GM18498 (cell line): Measurements from ENCODE around the gene TCTN2.

Source experiments
- ATAC-seq: cut with Tn5 transposase; IDR thresholded peaks from one replicate; pipeline ENCODE4 v1.9.1; 2021; ENCODE audit warnings: mild to moderate bottlenecking, moderate library complexity; ENCODE audit not compliant: unreplicated experiment

The TCTN2 gene

GRCh38 chr12:123683964-123684363, 13.1 kb downstream of the TCTN2 start:
- ATAC-seq: no peak

DNA sequence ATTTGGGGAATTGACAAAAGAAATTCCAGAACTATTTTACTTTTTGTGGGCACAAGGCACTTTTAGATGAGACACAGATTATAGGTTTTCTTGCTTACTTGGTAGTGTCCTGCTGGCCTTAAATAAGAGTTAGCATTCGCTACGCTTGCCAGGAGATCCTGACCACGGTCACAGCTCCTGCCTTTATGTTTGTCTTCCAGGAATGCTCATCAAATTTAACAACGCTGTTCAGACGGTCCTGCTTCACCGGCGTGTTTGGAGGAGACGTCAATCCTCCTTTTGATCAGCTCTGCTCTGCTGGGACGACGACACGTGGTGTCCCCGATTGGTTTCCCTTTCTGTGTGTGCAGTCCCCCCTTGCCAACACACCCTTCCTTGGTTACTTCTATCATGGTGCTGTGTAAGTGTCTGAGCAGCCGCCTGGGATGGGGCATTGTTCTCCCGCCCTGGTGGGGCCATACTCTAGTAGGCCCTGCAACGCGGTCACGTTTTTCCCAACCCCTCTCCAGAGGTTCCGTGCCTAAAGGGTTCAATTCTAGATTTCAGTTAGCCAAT, 15.8 kb downstream of the TCTN2 start:
- ATAC-seq: no peak

DNA sequence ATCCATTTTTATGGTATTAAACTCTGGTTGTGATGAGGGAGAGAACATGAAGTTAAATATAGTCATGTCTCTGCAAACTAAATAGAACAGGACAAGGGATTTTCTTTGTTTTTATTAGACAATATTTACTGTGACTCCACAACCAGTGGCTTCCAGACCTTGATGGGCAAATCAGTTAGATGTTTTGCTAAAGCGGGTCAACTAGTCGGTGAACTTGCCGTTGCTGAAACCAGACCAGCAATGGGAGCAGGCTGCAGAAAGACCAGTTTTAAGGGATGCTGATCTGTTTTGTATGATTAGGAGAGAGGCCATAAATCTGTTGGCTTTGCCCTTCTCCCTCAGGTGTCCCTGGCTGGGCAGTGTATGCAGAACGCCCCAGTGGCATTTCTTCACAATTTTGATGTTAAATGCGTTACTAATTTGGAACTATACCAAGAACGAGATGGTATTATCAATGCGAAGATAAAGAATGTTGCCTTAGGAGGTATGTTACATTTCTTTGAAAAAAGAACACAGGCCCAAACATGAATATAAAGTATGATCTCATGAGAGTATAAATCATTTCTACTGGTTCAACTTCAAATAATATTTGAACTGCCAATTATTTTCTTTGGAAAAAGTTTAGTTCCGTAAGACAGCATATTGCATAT, 19.4 kb downstream of the TCTN2 start:
- no peak for ATAC-seq

GRCh38 chr12:123696207-123696606, 25.3 kb downstream of the TCTN2 start:
- no peak for ATAC-seq

DNA sequence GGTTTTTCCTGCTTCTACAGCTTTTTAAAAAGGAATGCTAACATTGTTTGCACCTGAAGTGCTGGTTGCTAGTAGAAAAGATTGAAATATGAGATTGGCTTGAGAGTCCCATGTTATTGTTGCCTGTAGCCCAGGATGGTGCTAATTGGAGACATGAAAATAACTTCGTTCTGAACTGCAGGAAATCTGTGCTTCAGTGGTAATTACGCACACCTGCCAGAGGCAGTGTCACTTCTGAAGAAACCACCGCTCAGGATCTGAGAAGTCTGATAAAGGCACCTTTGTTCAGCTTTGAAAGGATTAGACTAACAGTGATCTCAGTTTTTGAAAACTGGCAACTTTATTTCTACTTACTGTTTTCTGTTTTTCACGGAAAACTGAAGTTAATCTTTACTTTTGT, 25.7 kb downstream of the TCTN2 start:
- ATAC-seq: no peak

DNA sequence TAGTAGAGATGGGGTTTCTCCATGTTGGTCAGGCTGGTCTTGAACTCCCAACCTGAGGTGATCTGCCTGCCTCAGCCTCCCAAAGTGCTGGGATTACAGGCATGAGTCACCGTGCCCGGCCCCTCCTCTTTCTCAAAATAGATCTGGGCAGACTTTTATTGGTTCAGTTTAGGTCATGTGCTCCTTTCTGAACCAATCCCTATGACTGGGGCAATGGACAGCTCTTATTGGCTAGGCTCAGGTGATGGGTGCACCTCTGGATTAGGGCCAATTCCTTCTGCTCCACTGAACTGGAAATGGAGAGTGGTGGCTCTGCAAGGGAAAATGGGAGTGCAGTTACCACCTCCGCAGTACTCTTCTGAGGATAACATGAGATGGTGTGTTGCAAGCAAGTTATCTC, 35.0 kb downstream of the TCTN2 start:
- ATAC-seq: no peak

DNA sequence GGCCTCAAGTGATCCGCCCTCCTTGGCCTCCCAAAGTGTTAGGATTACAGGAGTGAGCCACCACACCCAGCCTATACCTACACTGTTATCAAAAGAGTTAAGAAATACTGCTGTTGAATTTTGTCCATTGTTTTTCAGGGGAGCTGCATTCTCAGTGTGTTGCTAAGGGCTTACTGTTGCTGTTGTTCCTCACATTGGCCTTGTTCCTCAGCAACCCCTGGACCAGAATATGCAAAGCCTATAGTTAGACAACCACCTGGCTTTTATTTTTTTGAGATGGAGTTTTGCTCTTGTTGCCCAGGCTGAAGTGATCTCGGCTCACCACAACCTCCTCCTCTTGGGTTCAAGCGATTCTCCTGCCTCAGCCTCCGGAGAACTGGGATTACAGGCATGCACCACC, 36.6 kb downstream of the TCTN2 start:
- ATAC-seq: no peak

GRCh38 chr12:123712780-123713319, 41.9 kb downstream of the TCTN2 start:
- no peak for ATAC-seq

DNA sequence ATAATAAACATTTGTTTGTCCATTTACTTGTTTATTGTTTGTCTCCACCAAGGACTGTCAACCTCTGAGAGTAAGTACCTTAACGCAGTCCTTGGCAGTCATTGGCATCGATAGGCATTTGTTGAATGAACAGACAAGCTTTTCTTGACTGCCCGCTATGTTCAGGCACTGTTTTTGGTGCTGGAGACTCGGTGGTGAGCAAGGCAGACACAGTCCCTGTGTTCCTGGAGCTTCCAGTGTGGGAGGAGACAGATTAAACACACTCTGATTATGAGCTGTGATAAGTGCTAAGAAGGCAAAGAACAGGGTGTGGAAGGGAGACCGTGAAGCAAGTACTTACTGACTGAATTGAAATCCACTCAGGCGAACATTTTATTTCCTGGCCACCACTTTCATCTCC, 42.5 kb downstream of the TCTN2 start:
- ATAC-seq: no peak

DNA sequence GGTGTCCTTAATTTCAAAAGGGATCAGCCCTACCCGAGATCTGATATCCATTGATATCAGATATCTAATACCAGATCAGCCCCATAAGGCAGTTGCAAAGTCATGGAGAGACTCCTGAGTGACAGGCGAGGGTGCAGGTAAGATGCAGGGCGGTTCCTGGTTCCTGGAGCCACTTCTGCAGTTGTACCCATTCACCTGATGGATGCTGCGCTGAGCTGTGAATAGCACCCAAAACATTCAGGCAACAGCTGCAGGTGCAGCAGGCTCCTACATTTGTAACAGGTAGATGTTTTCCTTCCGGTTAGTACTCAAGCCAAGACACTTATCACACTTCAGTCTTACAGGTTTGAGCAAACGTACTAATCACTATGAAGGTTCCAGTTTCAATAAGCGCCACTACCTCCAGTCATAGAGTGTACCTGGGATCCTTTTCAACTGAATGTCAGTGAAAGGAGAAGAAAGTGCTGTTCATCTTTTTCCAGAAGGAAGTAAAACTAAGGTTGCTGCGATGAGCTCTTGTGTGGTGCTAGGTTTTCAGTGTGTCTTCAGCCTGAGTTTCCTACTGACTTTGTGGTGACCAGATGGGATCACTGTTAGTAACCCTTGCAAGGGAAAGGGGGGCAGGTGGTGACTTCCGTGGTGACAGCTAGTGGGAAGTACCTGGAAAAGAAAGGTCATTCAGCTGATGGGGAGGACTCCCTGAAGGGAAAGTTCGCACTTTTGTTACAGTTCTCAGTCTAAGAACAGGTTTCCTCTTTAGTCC, 43.1 kb downstream of the TCTN2 start:
- ATAC-seq: peak; percentile 25

DNA sequence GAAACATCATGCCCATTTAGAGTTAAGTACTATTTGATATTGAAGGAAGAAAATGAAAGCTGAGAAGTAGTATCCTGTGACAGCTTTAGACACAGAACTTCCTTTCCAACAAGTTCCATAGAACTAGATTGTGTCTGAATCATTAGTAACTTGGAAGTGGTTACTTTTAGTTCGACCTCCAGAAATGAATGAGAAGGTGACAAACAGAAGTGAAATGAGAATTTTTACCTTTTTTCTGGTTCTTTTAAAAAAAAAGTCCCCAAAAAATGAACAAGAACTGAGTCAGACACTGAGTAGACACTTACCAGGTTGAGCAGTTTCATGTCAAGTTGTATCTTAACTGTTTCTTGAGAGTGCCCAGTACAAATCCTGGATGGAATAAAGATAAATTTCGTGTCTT, 44.3 kb downstream of the TCTN2 start:
- ATAC-seq: no peak

DNA sequence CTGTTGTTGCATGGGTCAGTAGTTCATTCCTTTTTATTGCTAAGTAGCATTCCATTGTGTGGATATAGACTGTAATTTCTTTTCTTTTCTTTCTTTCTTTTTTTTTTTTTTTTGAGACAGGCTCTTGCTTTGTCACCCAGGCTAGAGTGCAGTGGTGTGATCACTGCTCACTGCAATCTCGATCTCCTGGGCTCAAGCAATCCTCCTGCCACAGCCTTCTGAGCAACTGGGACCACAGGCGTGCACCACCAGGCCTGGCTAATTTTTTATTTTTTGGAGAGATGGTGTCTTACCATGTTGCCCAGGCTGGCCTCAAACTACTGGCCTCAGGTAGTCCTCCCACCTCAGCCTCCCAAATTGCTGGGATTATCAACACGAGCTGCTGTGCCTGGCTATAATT, 46.4 kb downstream of the TCTN2 start:
- no peak for ATAC-seq

- no peak for ATAC-seq
Measured at GRCh38 chr12:123720141-123720814, 49.4 kb downstream of the TCTN2 start.

GRCh38 chr12:123721245-123721644, 50.3 kb downstream of the TCTN2 start:
- no peak for ATAC-seq

DNA sequence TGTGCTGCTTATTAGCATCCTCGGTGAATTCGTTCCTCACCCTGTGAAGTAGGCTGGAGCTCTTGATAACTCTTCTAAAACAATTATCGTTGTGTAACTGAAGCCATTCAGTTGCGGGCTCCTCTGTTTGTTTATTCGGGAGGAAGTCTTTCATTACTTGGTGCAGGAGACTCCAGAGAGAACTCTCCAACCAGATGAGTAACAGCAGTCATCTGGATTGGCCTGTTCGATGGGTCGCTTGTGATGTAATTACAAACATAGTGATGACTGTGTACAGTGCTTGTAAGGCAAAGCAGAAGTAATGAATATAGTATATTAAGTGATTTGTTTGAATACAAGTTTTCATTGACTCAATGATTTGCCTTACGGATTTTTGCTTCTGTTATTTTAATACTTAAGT, 52.1 kb downstream of the TCTN2 start:
- no peak for ATAC-seq

DNA sequence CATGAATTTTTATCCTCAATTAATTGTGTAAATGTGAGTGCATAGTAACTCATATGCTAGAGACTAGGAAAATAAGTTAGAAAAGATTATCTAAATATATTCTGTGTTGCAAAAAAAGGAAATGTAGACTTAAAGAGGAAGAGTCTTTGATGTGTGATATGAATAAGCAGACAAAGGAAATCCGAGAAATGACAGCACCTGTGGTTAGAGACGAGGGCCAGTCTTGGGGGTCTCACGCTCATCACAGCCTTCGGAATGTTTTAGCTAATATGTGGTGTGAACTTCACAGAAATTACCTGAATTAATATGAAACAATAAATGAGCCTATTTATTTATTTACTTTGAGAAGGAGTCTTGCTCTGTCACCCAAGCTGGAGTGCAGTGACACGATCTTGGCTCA, 52.9 kb downstream of the TCTN2 start:
- no peak for ATAC-seq

- ATAC-seq: no peak
Measured at GRCh38 chr12:123726244-123726643, 55.3 kb downstream of the TCTN2 start.

DNA sequence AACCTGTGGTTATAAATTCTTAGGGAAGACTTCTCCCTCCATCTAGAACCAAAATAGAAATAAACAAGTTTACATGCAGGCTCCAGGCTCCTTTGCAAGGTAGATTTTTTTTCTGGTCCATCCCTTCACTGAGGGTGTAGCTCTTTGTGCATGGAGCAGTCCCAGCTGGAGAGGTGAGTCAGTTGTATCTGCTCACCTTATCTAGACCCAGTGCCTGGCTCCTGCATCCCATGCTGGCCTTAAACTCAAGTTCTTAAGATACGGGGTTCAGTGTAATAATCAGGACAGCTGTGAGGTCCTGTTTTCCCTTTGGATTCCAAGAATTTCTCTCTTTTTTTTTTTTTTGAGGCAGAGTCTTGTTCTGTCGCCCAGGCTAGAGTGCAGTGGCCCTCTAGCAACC, 56.0 kb downstream of the TCTN2 start:
- no peak for ATAC-seq

DNA sequence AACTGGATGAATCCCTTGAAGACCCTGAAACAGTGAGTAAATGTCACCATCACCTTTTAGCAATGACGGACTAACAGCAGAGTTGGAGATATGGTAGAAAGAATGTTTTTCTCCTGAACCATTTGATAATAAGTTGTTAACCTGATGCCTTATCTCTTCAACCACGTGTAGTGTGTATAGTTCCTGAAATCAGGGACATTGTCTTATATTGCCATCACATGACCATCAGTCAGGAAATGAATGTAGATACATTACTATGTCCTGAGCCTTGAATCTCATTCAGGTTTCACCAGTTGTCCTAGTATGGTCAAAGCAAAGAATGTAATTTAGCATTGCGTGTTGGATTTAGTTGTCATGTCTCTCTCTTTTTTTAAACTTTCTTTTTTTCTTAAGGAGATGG, 57.0 kb downstream of the TCTN2 start:
- ATAC-seq: no peak

DNA sequence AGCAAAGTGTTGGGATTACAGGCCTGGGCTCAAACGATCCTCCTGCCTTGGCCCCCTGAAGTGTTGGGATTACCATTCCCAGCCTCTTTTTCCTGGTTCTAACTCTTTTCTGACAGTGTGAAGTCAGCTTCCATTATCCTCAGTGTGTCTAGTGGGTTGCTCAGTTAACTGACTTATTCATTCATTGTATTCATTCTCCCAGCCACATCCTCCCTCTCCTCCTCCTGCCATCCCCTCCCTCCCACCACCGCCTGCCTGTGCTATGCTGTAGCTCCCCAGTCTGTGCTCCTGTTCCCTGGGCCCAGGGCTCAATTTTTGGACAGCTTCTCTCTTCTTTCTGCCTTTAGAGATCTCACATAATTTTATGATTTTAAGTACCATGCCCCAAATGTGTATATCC, 60.7 kb downstream of the TCTN2 start:
- no peak for ATAC-seq

GRCh38 chr12:123732251-123732650, 61.3 kb downstream of the TCTN2 start:
- ATAC-seq: no peak

GRCh38 chr12:123733229-123733628, 62.3 kb downstream of the TCTN2 start:
- no peak for ATAC-seq
